H9 (cell line): ENCODE data around the gene IFNW1. TPM values are rescaled to one million over a fixed set of nuclear protein-coding genes. Genes with fewer than 3 reads are reported as not detected.

Experiments used
- DNase-seq: peaks from one replicate; pipeline ENCODE4 v3.0.0-alpha.2; 2017
- H2AFZ ChIP-seq: one replicate; pipeline ENCODE4 v1.6.1; 2013; ENCODE audit warnings: mild to moderate bottlenecking, low read length, control low read depth, moderate library complexity
- H2AK5ac ChIP-seq: 2 replicates; pipeline ENCODE4 v1.6.1; 2013; ENCODE audit warnings: low read length, control low read depth, mixed read lengths; ENCODE audit not compliant: insufficient read length
- H2BK120ac ChIP-seq: one replicate; pipeline ENCODE4 v1.6.1; 2013; ENCODE audit warnings: low read depth, mild to moderate bottlenecking, low read length, control low read depth, inconsistent platforms; ENCODE audit not compliant: poor library complexity, severe bottlenecking
- H2BK12ac ChIP-seq: 2 replicates; pipeline ENCODE4 v1.6.1; 2013; ENCODE audit warnings: low read length, control low read depth, mixed read lengths, low read depth; ENCODE audit not compliant: insufficient read length
- H2BK15ac ChIP-seq: 2 replicates; pipeline ENCODE4 v1.6.1; 2013; ENCODE audit warnings: low read depth, low read length, control low read depth
- H2BK20ac ChIP-seq: one replicate; pipeline ENCODE4 v1.6.1; 2013; ENCODE audit warnings: low read depth, mild to moderate bottlenecking, low read length, control low read depth, inconsistent platforms; ENCODE audit not compliant: poor library complexity, severe bottlenecking
- H2BK5ac ChIP-seq: 2 replicates; pipeline ENCODE4 v1.6.1; 2013; ENCODE audit warnings: low read length, control low read depth, mixed read lengths; ENCODE audit not compliant: insufficient read length
- H3K14ac ChIP-seq: 2 replicates; pipeline ENCODE4 v1.6.1; 2013; ENCODE audit warnings: low read length, control low read depth; ENCODE audit not compliant: insufficient read depth
- H3K18ac ChIP-seq: 2 replicates; pipeline ENCODE4 v1.6.1; 2013; ENCODE audit warnings: low read depth, mild to moderate bottlenecking, mixed read lengths, low read length, control low read depth; ENCODE audit not compliant: insufficient read length
- H3K23ac ChIP-seq: 2 replicates; pipeline ENCODE4 v1.6.1; 2013; ENCODE audit warnings: low read length, control low read depth, mixed read lengths, low read depth; ENCODE audit not compliant: insufficient read length
- H3K23me2 ChIP-seq: 2 replicates; pipeline ENCODE4 v1.6.1; 2013; ENCODE audit warnings: low read depth, mild to moderate bottlenecking, mixed read lengths, low read length, control low read depth; ENCODE audit not compliant: insufficient read length, poor library complexity, severe bottlenecking
- H3K27ac ChIP-seq: 2 replicates; pipeline ENCODE4 v1.5.1; 2013; ENCODE audit warnings: low read length, control low read depth, mixed read lengths, low read depth; ENCODE audit not compliant: insufficient read length
- H3K27me3 ChIP-seq: 2 replicates; pipeline ENCODE4 v1.6.1; 2013; ENCODE audit warnings: low read length, control low read depth, inconsistent platforms; ENCODE audit not compliant: insufficient read depth
- H3K4ac ChIP-seq: 2 replicates; pipeline ENCODE4 v1.6.1; 2013; ENCODE audit warnings: low read depth, mild to moderate bottlenecking, control low read depth, inconsistent platforms, low read length, moderate library complexity
- H3K4me1 ChIP-seq: 2 replicates; pipeline ENCODE4 v1.6.1; 2013; ENCODE audit warnings: low read length, control low read depth, inconsistent platforms; ENCODE audit not compliant: insufficient read depth
- H3K4me2 ChIP-seq: 2 replicates; pipeline ENCODE4 v1.6.1; 2013; ENCODE audit warnings: low read length, control low read depth, mixed read lengths; ENCODE audit not compliant: insufficient read length, insufficient read depth
- H3K56ac ChIP-seq: 2 replicates; pipeline ENCODE4 v1.6.1; 2013; ENCODE audit warnings: low read depth, mild to moderate bottlenecking, mixed read lengths, low read length, control low read depth; ENCODE audit not compliant: insufficient read length
- H3K79me1 ChIP-seq: 2 replicates; pipeline ENCODE4 v1.6.1; 2013; ENCODE audit warnings: low read depth, mild to moderate bottlenecking, moderate library complexity, low read length, control low read depth, inconsistent platforms; ENCODE audit not compliant: insufficient read depth, poor library complexity, severe bottlenecking
- H3K79me2 ChIP-seq: 2 replicates; pipeline ENCODE4 v1.6.1; 2013; ENCODE audit warnings: low read length, control low read depth, inconsistent platforms; ENCODE audit not compliant: insufficient read depth
- H3K9ac ChIP-seq: 2 replicates; pipeline ENCODE4 v1.6.1; 2013; ENCODE audit warnings: low read length, control low read depth, mixed read lengths; ENCODE audit not compliant: insufficient read length; ENCODE audit errors: extremely low read depth
- H3K9me3 ChIP-seq: one replicate; pipeline ENCODE4 v1.6.1; 2013; ENCODE audit warnings: low read depth, low read length, inconsistent platforms; ENCODE audit not compliant: control insufficient read depth
- H3T11ph ChIP-seq: one replicate; pipeline ENCODE4 v1.6.1; 2013; ENCODE audit warnings: mild to moderate bottlenecking, low read length, control low read depth, inconsistent platforms
- H4K20me1 ChIP-seq: one replicate; pipeline ENCODE4 v1.6.1; 2013; ENCODE audit not compliant: control insufficient read depth, insufficient read length, insufficient read depth
- H4K5ac ChIP-seq: 2 replicates; pipeline ENCODE4 v1.6.1; 2013; ENCODE audit warnings: low read depth, mild to moderate bottlenecking, mixed read lengths, low read length, control low read depth; ENCODE audit not compliant: insufficient read length
- H4K8ac ChIP-seq: replicated peaks from 2 replicates; pipeline ENCODE4 v1.6.1; 2013; ENCODE audit warnings: low read length, control low read depth, mixed read lengths, low read depth; ENCODE audit not compliant: insufficient read length
- H4K91ac ChIP-seq: 2 replicates; pipeline ENCODE4 v1.6.1; 2013; ENCODE audit warnings: low read depth, mild to moderate bottlenecking, moderate library complexity, mixed read lengths, low read length, control low read depth; ENCODE audit not compliant: insufficient read length
- H3K27ac Mint-ChIP-seq, 3 experiments: 2 replicates in 2 of 3; 3 replicates in 1 of 3; pipeline ENCODE4 v1.8.0; 2020 to 2021; ENCODE audit warnings: mixed read lengths in 3 of 3, mild to moderate bottlenecking in 1 of 3, moderate library complexity in 1 of 3
- H3K27me3 Mint-ChIP-seq: 2 replicates; pipeline ENCODE4 v1.8.0; 2021; ENCODE audit warnings: low read depth, mild to moderate bottlenecking, moderate library complexity, mixed read lengths
- H3K36me3 Mint-ChIP-seq, 3 experiments: 2 replicates in 2 of 3; 3 replicates in 1 of 3; pipeline ENCODE4 v1.8.0; 2020 to 2021; ENCODE audit warnings: low read depth in 3 of 3, mixed read lengths in 3 of 3; ENCODE audit not compliant: insufficient read depth in 1 of 3
- H3K4me1 Mint-ChIP-seq, 2 experiments: 2 replicates each; pipeline ENCODE4 v1.8.0; 2020; ENCODE audit warnings: mixed read lengths in 2 of 2
- H3K4me3 Mint-ChIP-seq, 2 experiments: 2 replicates in 1 of 2; 3 replicates in 1 of 2; pipeline ENCODE4 v1.8.0; 2020 to 2021; ENCODE audit warnings: mild to moderate bottlenecking in 2 of 2, mixed read lengths in 2 of 2, moderate library complexity in 1 of 2
- H3K9me3 Mint-ChIP-seq, 2 experiments: 2 replicates in 1 of 2; 3 replicates in 1 of 2; pipeline ENCODE4 v1.8.0; 2020; ENCODE audit warnings: mild to moderate bottlenecking in 2 of 2, mixed read lengths in 2 of 2, moderate library complexity in 1 of 2
- CTCF ChIP-seq: fragments of 200-600 bp; sonication (generic); conservative IDR thresholded peaks from 3 replicates; pipeline ENCODE4 v1.8.0; 2021; ENCODE audit warnings: antibody characterized with exemption, mild to moderate bottlenecking
- WGBS: extraction: QIAGEN DNeasy Blood & Tissue Kit; methylation state at CpG from one replicate; pipeline ENCODE4 v1.1.7; 2013; ENCODE audit warnings: missing lambda C conversion rate, low lambda C conversion rate, mixed read lengths; ENCODE audit not compliant: insufficient read length; ENCODE audit errors: extremely low coverage; 5-methylcytosine and 5-hydroxymethylcytosine counted together
- total RNA-seq: library from RNA; stranded (reverse); gene quantifications from 2 replicates; pipeline ENCODE4 v1.2.1, GENCODE V29; 2021

IFNW1 gene
- total RNA-seq, 1 experiment from 2014 or later = not detected

GRCh38 chr9:21153336-21154017, 11.8 kb upstream of the IFNW1 start:
- H2BK15ac ChIP-seq = no peak overlapping the region
- no peaks in the 10 kb centered on the region for H3K9me3 ChIP-seq
- H3K23ac ChIP-seq = no peak overlapping the region
- peak; percentile 45 for DNase-seq
- H3K27ac Mint-ChIP-seq = no peak overlapping the region
- peaks cover 0 to 3% of the 10 kb centered on the region in 2 experiments; a peak in 2 of 5 replicates for H3K9me3 Mint-ChIP-seq
- no peak overlapping the region for H2BK20ac ChIP-seq
- no CpG with 5 or more reads among the region's 3 CpGs for WGBS
- H4K91ac ChIP-seq = no peak overlapping the region
- no peaks in the 10 kb centered on the region for H3K79me2 ChIP-seq
- H3K4me1 Mint-ChIP-seq = peaks cover 5 to 6% of the 10 kb centered on the region in 2 experiments; a peak in 3 of 4 replicates
- H2BK12ac ChIP-seq = no peak overlapping the region
- no peaks in the 10 kb centered on the region for H3K79me1 ChIP-seq
- H3K14ac ChIP-seq = no peak overlapping the region
- H3K27me3 ChIP-seq = no peaks in the 10 kb centered on the region
- H2BK120ac ChIP-seq = no peak overlapping the region
- H2AK5ac ChIP-seq = no peak overlapping the region
- peak overlapping the region; percentile 3 for H2AFZ ChIP-seq
- H3K4me2 ChIP-seq = no peak overlapping the region
- no peak overlapping the region for H3K56ac ChIP-seq
- no peaks in the 10 kb centered on the region; the same call in 1 of the 2 replicates for H3K27me3 Mint-ChIP-seq
- no peak overlapping the region for H3T11ph ChIP-seq
- no peak for TF ChIP-seq CTCF
- H3K23me2 ChIP-seq = no peaks in the 10 kb centered on the region
- no peaks in the 10 kb centered on the region for H4K20me1 ChIP-seq
- no peak overlapping the region for H3K27ac ChIP-seq
- H4K5ac ChIP-seq = no peak overlapping the region
- no peak overlapping the region for H2BK5ac ChIP-seq
- H3K4me3 Mint-ChIP-seq = no peak overlapping the region
- no peak overlapping the region for H3K18ac ChIP-seq
- no peaks in the 10 kb centered on the region for H3K36me3 Mint-ChIP-seq
- no peak overlapping the region for H3K9ac ChIP-seq
- no peak overlapping the region for H3K4ac ChIP-seq
- H3K4me1 ChIP-seq = no peaks in the 10 kb centered on the region; the same call in 1 of the 2 replicates
- no peak overlapping the region for H4K8ac ChIP-seq
